ENCODE results near the gene YPEL2. TPM values are rescaled to one million over a fixed set of nuclear protein-coding genes. Genes with fewer than 3 reads are reported as not detected.

The YPEL2 gene
- polyA plus RNA-seq, 3 donors = 21.5 to 63.1 (median 25.1) TPM

GRCh38 chr17:59298521-59298920 is 32.9 kb upstream of the YPEL2 start:
- Histone ChIP-seq H3K79me2 (ENCODE audit: insufficient read depth, low read length) (no peaks in the 10 kb centered on the region), H3K27me3 (ENCODE audit: control insufficient read depth in 2 of 2, insufficient read depth in 2 of 2, low read length in 2 of 2) (no peaks in the 10 kb centered on the region), H3K27ac (ENCODE audit: low read depth in 1 of 2, low read length in 2 of 2) (no peak overlapping the region), H3K4me2 (replicated peaks; ENCODE audit: extremely low read depth, low read length, poor library complexity, severe bottlenecking) (no peak overlapping the region), H3K4me1 (ENCODE audit: control insufficient read depth in 1 of 2, insufficient read depth in 2 of 2, low read length in 2 of 2) (peaks cover 6 to 10% of the 10 kb centered on the region in 2 donors), H3K9ac (ENCODE audit: insufficient read depth, low read length, poor library complexity, severe bottlenecking) (no peak overlapping the region), H3K36me3 (replicated peaks in 1 of 2; ENCODE audit: control insufficient read depth in 1 of 2, insufficient read depth in 2 of 2, low read length in 2 of 2) (no peaks in the 10 kb centered on the region), H2AFZ (ENCODE audit: insufficient read depth, low read depth, low read length, poor library complexity, severe bottlenecking) (no peak overlapping the region), H3K4me3 (replicated peaks in 1 of 3; ENCODE audit: low read depth in 2 of 3, low read length in 3 of 3) (no peak overlapping the region), H4K20me1 (ENCODE audit: insufficient read depth, low read length) (no peaks in the 10 kb centered on the region), H3K9me3 (replicated peaks in 1 of 2; ENCODE audit: control insufficient read depth in 1 of 2, insufficient read depth in 1 of 2, low read length in 2 of 2) (no peaks in the 10 kb centered on the region)
- Mint-ChIP-seq H3K27ac (no peak overlapping the region), H3K36me3 (no peaks in the 10 kb centered on the region), H3K9me3 (peaks cover 0 to 2% (median 0%) of the 10 kb centered on the region in 7 donors), H3K27me3 (ENCODE audit: low read depth in 3 of 3) (peaks cover 0 to 2% (median 1%) of the 10 kb centered on the region in 3 donors), H3K4me1 (peaks cover 10% of the 10 kb centered on the region), H3K4me3 (no peak overlapping the region)
- intact Hi-C loops (cut with micrococcal nuclease) = no loop called here
- TF ChIP-seq, protein P1, sequence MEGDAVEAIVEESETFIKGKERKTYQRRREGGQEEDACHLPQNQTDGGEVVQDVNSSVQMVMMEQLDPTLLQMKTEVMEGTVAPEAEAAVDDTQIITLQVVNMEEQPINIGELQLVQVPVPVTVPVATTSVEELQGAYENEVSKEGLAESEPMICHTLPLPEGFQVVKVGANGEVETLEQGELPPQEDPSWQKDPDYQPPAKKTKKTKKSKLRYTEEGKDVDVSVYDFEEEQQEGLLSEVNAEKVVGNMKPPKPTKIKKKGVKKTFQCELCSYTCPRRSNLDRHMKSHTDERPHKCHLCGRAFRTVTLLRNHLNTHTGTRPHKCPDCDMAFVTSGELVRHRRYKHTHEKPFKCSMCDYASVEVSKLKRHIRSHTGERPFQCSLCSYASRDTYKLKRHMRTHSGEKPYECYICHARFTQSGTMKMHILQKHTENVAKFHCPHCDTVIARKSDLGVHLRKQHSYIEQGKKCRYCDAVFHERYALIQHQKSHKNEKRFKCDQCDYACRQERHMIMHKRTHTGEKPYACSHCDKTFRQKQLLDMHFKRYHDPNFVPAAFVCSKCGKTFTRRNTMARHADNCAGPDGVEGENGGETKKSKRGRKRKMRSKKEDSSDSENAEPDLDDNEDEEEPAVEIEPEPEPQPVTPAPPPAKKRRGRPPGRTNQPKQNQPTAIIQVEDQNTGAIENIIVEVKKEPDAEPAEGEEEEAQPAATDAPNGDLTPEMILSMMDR (IDR thresholded peaks at IDR 0.05) = no peak
- WGBS (ENCODE audit: insufficient coverage) = 82% methylated on average over 2 of the region's 2 CpGs
- no peak for DNase-seq

DNA sequence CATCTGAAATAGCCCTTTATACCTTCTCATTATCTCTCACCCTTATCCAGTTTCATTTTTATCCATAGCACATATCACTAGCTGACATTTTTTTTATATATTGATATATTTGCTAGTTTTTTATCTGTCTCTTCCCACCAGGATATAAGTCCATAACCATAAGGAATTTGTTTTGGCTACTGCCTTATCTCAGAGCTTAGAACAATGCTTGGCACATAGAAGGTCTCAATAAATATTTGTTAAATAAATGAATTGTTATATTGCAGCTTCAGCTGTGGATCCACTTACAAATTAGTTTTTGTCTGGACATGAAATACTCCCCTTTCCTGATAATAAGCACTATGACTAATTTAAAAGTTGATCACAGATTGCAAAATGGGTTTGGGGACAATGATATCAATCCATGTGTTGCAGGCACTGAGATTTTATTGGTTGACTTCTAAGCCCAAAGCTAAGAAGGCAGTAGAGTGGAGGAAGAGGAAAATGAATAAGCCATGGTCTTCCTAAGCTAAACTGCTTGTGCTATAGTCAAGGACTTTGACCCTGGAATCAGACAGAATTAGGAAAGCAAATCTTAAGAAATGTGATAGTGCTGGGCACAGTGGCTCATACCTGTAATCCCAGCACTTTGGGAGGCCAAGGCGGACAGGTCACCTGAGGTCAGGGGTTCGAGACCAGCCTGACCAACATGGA is 31.9 kb upstream of the YPEL2 start:
- peaks cover 0 to 1% (median 1%) of the 10 kb centered on the region in 3 donors for H3K27me3 Mint-ChIP-seq (ENCODE audit: low read depth in 3 of 3)
- H3K9me3 ChIP-seq (replicated peaks in 1 of 2; ENCODE audit: control insufficient read depth in 1 of 2, insufficient read depth in 1 of 2, low read length in 2 of 2) = no peaks in the 10 kb centered on the region
- WGBS (ENCODE audit: insufficient coverage) = no CpG with 5 or more reads among the region's 2 CpGs
- H3K4me3 Mint-ChIP-seq = no peak overlapping the region
- no peak overlapping the region for H3K27ac ChIP-seq (ENCODE audit: low read depth in 1 of 2, low read length in 2 of 2)
- no peak overlapping the region for H3K9ac ChIP-seq (ENCODE audit: insufficient read depth, low read length, poor library complexity, severe bottlenecking)
- no peak overlapping the region for H3K4me3 ChIP-seq (replicated peaks in 1 of 3; ENCODE audit: low read depth in 2 of 3, low read length in 3 of 3)
- peaks cover 6 to 10% of the 10 kb centered on the region in 2 donors for H3K4me1 ChIP-seq (ENCODE audit: control insufficient read depth in 1 of 2, insufficient read depth in 2 of 2, low read length in 2 of 2)
- H3K4me2 ChIP-seq (replicated peaks; ENCODE audit: extremely low read depth, low read length, poor library complexity, severe bottlenecking) = no peak overlapping the region
- no peaks in the 10 kb centered on the region for H3K36me3 Mint-ChIP-seq
- TF ChIP-seq, protein P1 (IDR thresholded peaks at IDR 0.05) = no peak
- no peaks in the 10 kb centered on the region for H3K79me2 ChIP-seq (ENCODE audit: insufficient read depth, low read length)
- peaks cover 10% of the 10 kb centered on the region for H3K4me1 Mint-ChIP-seq
- H4K20me1 ChIP-seq (ENCODE audit: insufficient read depth, low read length) = no peaks in the 10 kb centered on the region
- H3K9me3 Mint-ChIP-seq = peaks cover 0 to 4% (median 2%) of the 10 kb centered on the region in 7 donors
- H3K36me3 ChIP-seq (replicated peaks in 1 of 2; ENCODE audit: control insufficient read depth in 1 of 2, insufficient read depth in 2 of 2, low read length in 2 of 2) = no peaks in the 10 kb centered on the region
- DNase-seq = no peak
- H3K27me3 ChIP-seq (ENCODE audit: control insufficient read depth in 2 of 2, insufficient read depth in 2 of 2, low read length in 2 of 2) = no peaks in the 10 kb centered on the region
- H2AFZ ChIP-seq (ENCODE audit: insufficient read depth, low read depth, low read length, poor library complexity, severe bottlenecking) = no peak overlapping the region
- H3K27ac Mint-ChIP-seq = no peak overlapping the region
- intact Hi-C loops (cut with micrococcal nuclease) = no loop called here

All from CD14-positive monocyte (primary cell).